ENCODE data around the gene OVOL1.

The OVOL1 gene

DNA sequence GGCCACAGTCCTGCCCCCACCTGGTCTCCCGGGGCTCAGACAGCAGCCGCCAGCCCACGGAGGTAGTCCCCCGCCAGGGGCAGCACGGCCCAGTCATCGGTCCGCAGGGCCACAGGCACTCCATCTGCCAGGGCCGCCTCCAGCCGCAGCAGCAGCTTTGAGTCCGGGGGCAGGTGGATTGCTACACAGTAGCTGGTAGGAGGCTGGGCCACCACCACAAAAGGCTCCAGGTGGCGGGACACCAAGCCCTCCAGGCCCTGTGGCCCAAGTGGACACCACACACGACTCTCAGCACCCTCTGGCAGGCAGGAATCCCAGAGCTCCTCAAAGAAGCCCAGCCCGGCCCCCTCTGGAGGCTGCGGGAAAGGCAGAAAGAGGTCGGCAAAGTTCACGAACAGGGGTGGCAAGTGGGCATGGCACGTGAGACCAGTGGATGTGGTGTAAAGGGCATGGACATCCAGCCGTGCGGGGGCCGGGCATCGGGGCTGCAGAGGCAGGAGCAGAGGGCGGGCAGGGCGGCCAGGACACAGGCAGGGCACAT, 9.0 kb upstream of the OVOL1 start:
- no peak for DNase-seq (ENCODE audit: low spot score)

DNA sequence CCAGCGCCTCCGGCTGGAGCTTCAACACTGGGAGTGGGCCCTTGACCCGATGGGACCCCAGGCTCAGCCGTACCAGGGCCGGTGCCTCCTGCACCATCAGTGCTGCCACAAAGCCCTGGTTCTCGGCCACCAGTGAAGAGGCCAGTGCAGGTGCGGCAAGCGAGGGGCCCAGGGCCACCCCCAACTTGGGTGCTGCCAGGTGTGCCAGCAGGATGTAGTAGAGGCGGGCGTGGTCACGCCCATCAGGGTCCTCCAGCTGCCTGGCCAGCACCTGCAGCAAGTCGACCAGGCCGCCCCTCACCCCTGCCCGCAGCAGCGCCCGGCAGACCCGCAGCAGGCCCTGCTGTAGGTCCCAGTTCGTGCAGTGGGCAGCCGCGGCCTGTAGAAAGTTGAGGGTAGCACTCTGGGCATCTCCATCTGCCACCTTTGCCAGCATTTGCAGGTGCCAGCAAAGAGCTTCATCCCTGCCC, 8.4 kb upstream of the OVOL1 start:
- no peak for DNase-seq (ENCODE audit: low spot score)

DNA sequence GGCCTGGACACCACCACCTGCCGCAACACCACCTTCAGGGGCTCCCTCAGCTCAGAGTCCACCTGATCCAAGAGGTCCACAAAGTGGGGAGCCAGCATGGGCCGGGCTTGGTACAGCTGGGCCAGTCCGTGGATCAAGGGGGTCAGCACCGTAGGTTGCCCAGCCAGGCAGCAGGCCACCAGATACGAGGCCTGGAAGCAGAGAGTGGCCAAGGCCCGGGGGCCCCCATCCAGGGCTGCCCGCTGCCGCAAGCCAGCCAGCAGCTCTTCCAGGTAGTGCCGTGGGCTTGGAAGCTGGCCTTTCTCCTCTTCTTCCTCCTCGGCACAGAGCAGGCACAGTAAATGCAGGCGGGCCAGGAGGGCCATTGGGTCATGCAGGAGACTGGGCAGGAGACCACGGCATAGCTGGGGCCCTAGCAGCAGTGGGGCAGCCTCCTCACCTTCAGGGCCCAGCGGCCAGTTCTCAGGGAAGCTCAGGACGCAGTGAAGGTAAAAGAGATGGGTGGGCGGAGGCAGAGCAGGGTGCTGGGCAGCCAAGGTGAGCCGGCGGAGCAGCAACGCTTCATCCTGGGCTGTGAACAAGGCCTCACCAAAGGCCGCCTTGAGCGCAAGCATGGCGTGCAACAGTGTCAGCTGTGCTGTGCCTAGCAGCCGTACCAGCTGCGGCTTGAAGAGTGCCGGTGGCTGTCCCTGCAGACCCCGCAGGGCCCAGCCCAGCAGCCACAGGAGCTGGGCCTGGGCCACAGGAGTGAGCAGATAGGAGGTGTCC, 7.8 kb upstream of the OVOL1 start:
- no peak for DNase-seq (ENCODE audit: low spot score)

DNA sequence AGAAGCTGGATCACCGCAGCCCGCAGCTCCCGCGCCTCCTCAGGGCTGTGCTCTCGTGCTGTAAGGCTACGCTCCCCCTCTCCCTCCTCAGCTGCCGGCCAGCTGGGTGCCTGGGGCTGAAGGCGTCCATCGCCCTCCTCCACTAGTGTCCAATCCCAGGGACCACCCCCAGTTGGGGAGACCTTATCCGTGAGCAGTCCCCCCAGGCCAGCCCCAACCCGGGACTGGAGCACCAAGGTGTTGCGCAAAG, 7.3 kb upstream of the OVOL1 start:
- DNase-seq (ENCODE audit: low spot score), result no peak

DNA sequence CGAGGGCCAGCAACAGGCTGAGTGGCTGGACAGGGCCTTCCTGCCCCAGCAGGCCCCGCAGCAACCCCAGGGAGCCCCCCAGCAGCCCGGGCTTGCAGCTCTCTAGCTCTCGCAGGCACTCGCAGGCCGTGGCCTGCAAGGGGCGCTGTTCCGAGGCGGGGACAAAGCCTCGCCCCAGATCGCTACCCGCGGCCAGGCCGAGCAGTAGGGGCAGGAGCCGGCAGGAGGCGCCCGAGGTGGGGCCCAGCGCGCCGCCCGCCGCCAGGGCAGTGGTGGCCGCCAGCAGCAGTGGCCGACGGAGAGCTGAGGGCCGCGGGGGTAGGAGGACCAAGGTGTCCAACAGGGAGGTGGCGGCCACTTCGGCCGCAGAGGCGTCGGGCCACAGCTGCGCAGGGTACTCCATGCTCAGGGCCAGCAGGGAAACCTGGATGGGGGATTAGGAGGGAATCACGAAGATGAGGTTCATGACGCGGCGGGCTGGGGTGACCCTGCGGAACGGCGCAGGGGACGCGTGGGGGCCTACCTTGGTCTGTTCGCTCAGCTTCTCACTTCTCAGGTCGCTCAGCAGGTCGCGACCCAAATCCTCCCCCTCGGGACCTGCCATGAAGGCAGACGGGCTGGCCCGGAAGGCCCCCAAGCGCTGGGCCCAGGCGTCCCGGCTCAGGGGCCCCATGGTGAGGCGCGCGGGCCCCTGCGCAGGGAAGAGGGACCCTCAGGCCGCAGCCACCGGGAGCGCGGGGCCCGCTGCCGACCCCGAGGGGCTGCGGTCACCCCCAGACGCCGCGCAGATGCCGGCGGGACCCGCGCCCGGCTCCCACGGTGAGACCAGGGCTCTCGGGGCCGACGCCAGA, 6.7 kb upstream of the OVOL1 start:
- peak; percentile 77 for DNase-seq (ENCODE audit: low spot score)

DNA sequence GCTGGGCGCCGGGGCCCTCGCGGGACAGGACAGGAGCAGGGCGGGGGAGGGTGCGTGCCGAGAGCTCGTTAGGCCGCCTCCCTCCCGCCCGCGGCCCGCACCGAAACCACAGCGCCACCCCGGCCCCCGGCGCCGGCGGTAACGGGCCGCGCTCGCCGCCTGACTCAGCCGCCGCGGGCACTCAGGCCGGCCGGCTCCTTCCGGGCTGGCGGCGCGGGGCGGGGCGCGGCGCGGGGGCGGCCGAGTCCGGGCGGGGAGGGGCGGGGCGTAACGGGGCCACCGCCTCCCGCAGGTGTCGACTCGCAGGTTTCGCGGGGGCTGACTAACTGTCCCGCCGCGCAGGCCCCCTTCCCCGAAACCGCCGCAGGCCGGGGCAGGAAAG, 6.1 kb upstream of the OVOL1 start, which contains the start of gene AP5B1:
TSS of gene AP5B1 (minus strand) at position 207 of the 382 bp plus-strand sequence. CDS start 385 bp downstream, outside the sequence.
- peak; percentile 70 for DNase-seq (ENCODE audit: low spot score)

DNA sequence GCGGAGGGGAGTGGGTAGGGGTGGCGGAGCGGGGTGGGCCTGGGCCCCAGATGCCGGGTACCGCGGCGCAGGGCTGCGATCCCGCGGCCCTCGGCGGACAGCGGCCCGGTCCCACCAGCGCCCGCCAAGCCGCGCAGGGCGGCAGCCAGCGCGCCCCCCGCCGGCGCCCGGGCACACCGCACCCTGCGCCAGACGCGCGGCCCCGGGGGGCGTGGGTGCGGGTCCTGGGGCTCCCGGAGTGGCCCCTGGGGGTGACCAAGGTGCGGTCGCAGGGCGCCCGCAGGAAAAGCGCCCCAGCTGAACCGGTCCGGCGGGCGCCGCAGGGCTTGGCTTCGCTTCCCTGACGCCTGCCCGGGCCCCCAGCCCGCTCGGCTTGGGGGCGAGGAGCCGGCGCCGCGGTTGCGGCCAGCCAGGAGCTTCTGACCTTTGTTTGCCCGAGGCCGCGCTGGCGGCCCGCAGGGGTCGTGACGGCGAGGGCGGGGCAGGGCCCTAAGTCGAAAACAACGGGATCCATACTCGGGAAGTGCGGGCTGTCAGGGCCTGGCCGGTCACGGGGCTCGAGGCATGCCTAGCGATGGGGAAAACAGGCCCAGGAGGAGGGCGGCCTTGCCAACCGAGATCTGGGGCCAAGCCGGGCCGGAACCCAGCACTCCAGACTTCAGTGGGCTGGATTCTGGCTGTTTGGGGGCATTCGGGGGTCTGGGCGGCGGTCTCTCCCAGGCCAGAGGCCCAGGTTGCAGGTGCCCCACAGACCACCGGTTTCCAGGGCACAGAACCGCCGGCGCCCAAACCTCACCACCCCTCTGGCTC, 5.5 kb upstream of the OVOL1 start:
- no peak for DNase-seq (ENCODE audit: low spot score)

DNA sequence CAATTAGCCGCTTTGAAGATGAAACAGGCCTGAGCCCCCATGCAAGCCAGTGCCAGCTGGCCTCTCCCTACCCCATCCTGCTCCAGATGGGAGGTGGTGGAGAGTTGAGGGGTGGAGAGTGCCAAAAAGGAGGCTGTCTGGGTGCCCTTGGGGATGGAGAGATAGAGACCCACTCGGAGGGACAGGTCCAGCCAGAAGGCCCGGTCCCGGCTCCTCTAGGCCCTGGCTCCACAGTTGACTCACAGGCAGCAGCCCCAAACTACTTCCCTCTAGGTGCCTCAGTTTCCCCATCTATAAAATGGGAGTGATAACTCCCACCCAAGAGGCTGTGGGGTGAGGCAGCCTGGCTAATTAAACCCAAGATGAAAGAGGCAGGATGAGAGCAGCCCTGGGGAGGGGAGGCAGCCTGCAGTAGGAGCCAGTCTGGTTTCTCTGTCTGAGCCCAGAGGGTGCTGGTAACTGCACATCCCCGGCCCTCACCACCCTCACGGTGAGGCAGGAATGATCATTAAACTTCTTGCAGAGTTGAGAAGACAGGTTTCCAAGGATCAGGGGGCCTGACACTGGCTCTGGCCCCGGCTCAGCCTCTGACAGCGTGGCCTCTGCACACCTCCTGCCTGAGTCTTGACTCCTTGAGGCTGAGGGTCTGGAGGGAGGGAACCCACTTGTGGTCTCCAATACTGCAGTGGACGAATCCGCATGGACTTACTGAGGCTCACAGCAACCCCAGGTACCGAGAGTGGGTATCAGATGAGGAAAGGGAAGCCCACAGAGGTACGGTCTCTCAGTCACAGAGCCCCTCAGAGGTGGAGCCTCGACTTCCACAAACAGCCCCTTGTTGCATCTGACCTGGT, 4.7 kb upstream of the OVOL1 start:
- DNase-seq (ENCODE audit: low spot score), result no peak

DNA sequence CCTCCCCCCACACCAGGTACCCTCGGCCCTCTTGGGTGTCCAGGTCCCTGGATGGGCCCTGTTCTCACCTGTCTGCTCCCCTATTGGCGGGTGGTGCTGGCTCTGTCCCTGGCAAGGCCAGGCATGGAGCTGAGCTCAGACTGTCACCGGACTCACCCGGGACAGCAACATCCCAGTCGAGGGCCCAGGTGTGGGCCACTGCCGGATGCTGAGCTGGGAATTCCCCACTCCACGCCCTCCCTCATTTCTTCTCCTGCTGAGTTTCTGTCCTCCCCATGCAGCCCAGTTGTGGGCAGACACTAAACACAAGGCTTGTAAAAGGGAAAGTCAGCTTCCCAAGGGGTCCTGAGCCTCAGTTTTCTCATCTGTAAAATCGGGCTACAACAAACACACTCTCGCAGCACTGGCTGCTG, 4.0 kb upstream of the OVOL1 start:
- DNase-seq (ENCODE audit: low spot score), result no peak

DNA sequence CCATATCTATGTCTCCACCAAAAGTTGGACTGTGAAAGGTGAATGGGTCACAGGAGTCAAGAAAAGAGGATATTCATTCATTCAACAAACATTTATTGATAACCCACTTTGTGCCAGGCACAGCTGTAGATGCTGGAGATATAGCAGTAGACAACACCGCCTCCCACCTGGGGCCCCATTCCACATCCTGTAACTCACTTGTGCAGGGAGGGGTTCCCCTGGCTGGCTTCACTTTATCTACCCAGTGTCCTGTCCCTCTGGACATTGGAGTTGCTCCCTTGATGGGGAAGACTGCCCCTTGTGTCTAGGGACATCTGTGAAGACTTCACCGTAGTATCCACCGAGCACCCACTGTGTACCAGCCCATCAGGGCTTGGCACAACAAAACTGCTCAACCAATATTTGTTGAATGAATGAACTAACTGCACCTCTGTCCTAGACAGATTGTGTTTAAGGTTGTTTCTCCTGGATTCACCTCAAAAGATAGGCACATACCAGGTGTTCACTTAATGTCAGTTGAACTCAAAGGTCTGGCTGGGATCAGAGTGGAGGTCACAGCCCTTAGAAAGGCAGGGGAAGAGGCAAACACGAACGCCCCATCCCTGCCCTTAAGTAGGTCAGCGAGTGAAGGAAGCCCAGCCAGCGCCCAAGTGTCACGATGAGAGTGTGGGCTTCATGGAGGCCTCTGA, 1.4 kb upstream of the OVOL1 start:
- DNase-seq (ENCODE audit: low spot score), result no peak

DNA sequence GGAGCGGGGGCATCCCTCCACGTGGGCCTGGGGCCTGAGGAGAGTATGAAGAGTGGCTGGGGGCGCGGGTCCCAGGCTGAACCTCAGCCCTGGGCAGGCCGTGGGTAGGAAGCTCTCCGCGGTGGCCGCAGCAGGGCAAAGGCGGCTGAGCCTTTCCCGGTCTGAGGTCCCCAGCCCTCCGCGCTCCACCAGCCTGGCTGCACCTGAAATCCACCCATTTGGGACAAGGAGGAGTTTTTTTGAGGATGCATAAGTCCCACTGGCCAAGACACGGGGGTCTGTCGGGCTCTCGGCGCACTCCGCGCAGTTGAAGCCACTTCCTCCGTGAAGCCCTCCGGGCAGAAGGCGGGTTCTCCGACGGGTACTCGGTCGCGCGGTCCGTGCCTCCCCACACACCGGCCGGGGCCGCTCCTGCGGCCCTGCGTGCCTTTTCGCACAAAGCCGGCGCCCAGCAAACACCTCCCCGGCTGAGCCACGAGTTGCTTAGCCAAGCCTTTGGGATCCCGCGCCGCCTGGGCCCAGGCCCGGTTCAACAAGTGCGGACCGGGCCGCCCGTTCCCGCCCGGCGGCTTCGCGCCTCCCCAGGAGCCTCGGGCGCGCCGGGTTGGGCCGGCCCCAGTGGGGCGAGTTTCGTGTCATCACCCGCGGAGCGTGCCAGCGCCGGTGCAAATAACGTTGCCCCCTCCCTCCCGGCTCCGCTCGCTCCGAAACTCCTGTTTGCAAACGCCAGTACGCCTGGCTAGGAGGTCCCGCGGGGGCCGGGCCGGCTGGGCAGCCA, 666 bp upstream of the OVOL1 start:
- no peak for DNase-seq (ENCODE audit: low spot score)

DNA sequence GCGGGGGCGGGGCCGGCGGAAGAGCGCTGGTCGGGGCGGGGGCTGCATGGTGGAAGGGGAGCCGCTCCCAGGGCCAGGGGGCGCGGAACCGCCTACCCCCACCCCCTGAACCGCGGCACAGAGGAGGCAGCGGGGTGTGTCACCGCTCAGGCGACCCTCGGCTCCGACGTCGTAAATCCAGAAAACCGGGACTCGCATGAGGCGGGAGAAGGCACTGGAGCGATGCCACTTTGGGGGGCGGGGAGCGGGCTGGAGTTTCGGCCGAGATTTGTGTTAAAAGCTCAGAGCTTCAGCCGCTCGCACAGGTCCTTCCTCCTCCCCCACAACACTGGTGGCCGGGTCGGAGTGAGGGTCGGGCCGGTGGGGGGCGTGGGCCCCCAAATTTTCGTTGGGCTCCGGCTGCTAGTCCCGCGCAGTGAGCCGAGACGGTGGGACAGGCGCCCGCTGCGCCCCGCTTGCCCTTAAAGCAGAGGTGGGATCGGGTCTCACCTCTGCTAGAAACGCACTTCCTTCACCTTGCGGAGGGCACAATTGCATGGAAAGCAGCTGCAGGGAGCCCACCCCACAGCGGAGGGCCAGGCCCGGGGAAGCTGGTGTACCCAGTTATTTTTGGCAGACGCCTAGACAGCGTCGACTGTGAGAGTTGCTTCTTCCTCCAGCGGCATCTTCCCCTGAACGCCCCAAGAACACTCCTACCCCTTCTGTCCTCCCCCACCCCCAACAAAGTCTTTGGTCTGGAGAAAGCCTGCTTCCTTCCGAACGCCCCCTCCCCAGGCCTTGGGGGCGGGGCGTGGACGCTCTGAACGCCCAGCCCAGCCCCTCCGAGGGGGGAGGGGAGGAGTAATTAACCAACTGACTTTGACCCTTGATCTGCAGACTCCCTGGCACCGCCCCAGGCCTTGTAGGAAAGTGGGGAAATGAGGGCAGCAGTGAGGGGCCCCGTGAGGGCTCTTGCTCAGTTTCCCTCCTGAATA, 1.1 kb downstream of the OVOL1 start:
- no peak for DNase-seq (ENCODE audit: low spot score)

DNA sequence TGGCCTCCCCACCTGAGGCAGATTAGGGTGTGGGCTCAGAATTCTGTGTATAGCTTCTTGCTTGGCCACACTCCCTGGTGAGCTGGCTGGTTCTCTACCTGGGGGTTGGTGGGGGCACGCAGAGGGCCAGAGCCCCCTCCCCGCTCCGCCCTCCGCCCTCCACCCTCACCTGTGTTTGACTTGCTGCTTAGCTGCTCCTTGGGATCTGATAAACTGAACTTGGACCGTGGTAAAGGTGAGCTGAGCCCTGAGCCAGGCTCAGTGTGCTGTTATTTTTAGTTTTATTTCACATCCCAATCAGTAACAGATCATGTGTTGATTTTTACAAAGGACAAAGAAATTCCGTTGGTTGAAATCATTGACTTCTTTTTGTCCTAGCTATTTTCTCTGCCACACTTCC, 2.0 kb downstream of the OVOL1 start:
- no peak for DNase-seq (ENCODE audit: low spot score)

DNA sequence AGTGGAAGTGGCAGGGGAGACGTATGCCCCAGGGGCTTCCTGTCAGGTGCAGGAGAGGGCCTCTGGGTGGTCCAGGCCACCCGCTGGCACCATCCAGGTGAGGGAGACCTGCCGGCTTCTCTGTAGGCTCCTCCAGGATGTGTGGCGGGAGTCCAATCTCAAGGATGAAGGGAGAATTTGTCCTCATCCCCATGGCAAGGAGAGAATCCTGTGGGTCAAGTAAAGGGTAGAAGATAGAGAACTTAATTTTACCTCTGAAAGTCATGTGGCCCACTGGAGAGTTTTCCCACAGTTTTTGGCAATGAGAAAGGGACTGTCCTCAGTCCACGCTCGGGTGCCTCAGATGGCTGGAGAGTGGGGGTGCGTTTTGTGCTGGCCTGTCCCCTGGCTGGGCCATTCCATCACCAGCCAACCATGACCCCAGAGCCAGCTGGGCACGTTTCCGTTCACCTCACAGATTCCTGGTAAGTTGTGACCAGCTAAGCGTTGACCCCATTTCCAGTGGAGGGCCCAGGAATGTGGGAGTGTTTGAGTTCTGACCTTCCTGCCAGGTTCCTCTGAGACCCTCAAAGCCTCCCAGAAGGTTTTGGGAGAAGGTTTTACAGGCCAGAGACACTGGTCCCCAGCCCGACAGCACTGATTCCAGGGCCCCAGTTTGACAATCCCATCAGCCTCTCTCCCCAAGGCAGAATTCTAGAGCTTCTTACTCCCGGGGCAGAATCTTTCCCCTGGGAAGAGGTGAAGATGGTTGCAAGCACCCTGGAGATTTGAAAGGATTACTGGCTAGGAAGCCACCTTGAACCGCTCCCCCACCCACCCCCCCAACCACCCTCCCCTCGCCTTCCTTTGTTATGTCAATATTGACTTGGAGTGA, 2.6 kb downstream of the OVOL1 start:
- no peak for DNase-seq (ENCODE audit: low spot score)

DNA sequence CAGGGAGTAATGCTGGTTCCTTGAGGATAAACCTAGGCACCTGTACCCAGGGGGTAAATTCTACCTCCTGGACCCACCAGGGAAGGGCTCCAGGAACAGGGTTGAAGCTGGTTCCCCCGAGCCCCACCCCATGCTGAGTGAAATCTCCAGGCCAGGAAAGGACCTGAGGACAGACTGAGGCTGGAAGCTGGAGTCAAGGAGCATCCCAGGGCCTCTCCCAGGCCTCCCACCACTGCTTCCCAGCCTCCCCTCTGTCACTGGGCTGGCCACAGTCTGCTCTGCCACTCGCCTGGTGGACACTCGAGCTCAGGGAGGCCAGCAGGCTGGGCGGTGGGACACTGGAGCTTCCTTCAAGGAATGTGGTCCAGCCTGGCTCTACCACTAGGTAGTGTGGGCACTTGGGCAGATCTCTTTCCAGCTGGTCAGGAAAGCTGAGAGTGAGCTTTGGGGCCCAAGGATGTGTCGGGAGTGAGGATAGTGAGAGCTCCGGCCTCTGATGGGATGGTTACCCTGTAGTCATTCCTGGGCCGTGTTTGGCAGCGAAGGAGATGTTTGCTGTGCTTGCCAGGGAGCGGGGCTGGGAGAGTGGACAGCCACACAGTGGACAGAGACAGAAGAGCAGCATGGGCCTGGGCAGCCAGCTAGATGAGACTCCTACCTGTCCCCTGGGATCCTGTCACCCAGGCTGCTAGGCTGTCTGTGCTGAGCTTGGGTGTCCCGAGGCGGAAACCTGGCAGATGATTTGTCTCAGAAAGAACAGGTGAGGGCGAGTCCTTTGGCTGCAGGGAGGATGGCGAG, 3.4 kb downstream of the OVOL1 start:
- DNase-seq (ENCODE audit: low spot score), result no peak

DNA sequence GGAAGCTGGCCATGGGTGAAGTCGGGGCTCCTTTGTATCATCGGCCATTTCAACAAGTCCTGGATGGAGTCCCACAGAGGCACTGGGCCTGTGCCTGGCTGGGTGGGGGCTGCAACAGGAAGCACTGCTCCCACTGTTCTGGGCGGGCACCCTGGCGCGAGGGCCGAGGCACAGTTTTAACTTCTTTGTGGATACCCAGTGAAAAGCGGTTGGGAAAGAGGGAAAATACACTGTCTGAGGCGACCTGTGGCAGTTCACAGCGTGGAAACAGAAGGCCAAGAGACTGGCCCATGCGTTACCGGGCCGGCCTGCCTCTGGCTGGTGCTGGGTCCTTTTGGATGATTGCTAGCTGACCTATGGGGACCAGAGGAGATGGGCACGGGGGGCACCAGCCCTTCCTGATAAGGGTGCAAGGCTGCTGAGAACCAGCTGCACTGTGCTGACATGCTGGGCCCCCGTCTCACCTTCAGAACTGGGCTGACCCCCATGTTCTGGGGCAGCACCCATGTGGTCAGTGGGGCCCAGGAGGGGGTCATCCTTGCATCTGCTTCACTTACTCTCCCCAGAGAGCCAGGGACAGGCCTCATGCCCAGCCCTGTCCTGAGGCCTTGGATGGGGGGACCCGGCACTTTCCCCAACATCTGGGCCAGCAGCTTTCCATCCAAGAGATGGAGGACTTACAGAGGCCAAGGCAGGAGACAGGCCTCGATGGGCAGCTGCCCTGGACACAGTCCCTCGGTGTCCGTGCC, 4.2 kb downstream of the OVOL1 start:
- no peak for DNase-seq (ENCODE audit: low spot score)

Data from hematopoietic multipotent progenitor cell treated with erythropoietin and hydrocortisone succinate and interleukin-3 and kit ligand, for 17 days (in vitro differentiated cells).